DMS79 treated with DMSO at 0.1 percent for 48 hours (cell line): ENCODE results near the gene NCOA5.

Experiments
- DNase-seq: peaks from one replicate; lab custom pipeline; 2025; lab: John Stamatoyannopoulos, UW

NCOA5 gene

GRCh38 chr20:46089417-46090388, at the start of gene NCOA5:
Gene NCOA5 (minus strand): TSS chr20:46089962. CDS start chr20:46079424, 10,538 bp downstream.
- DNase-seq = peak; percentile 61

GRCh38 chr20:46139266-46139889, 49.6 kb upstream of the NCOA5 start:
- no peak for DNase-seq

- DNase-seq = peak; percentile 44
These were observed 48.1 kb upstream of the NCOA5 start for GRCh38 chr20:46137816-46138215.

GRCh38 chr20:46135856-46136633, 46.3 kb upstream of the NCOA5 start:
- DNase-seq = no peak

GRCh38 chr20:46134716-46135115, 45.0 kb upstream of the NCOA5 start:
- DNase-seq = no peak

- DNase-seq = no peak
These were observed 44.3 kb upstream of the NCOA5 start for GRCh38 chr20:46133886-46134654.

- DNase-seq = peak; percentile 49
These were observed 43.0 kb upstream of the NCOA5 start for GRCh38 chr20:46132705-46133120.

- no peak for DNase-seq
These were observed 41.6 kb upstream of the NCOA5 start for GRCh38 chr20:46131396-46131795.

GRCh38 chr20:46130534-46130933, 40.8 kb upstream of the NCOA5 start:
- peak; percentile 81 for DNase-seq

GRCh38 chr20:46129955-46130481, 40.3 kb upstream of the NCOA5 start:
- peak; percentile 65 for DNase-seq

- DNase-seq = no peak
These were observed 38.8 kb upstream of the NCOA5 start for GRCh38 chr20:46128310-46129151.

- DNase-seq = no peak
These were observed 37.7 kb upstream of the NCOA5 start for GRCh38 chr20:46127396-46128010.

- DNase-seq = no peak
These were observed 36.8 kb upstream of the NCOA5 start for GRCh38 chr20:46126440-46127056.

GRCh38 chr20:46123482-46124245, 33.9 kb upstream of the NCOA5 start:
- DNase-seq = no peak

- no peak for DNase-seq
These were observed 33.0 kb upstream of the NCOA5 start for GRCh38 chr20:46122516-46123481.

- DNase-seq = no peak
These were observed 32.3 kb upstream of the NCOA5 start for GRCh38 chr20:46122071-46122470.

GRCh38 chr20:46121184-46121930, 31.6 kb upstream of the NCOA5 start:
- DNase-seq = no peak
